ENCODE measurements around the gene NFRKB. TPM values are rescaled to one million over a fixed set of nuclear protein-coding genes. Genes with fewer than 3 reads are reported as not detected.

The NFRKB gene
- total RNA-seq, 1 experiment from 2014 or later = 27.4 TPM

GRCh38 chr11:129896062-129896461, 684 bp upstream of the NFRKB start:
- peaks cover 3 to 12% of the 10 kb centered on the region in 2 experiments; a peak in 3 of 4 replicates for H3K4me1 ChIP-seq (ENCODE audit: control insufficient read depth in 1 of 2, insufficient read depth in 2 of 2, low read length in 2 of 2)
- H3K27ac ChIP-seq (ENCODE audit: low read depth, low read length) = no peak overlapping the region
- H2AFZ ChIP-seq (ENCODE audit: low read depth, low read length, poor library complexity, severe bottlenecking) = peak overlapping the region; percentile 22
- TF ChIP-seq POLR2A (IDR thresholded peaks at IDR 0.05; ENCODE audit: borderline replicate concordance, extremely low read depth, insufficient read depth, insufficient read length) = peak; percentile 3
- no peak for TF ChIP-seq JUND (IDR thresholded peaks at IDR 0.05)
- no peak for TF ChIP-seq ZBTB33 (IDR thresholded peaks at IDR 0.05; ENCODE audit: extremely low read depth, insufficient replicate concordance, low read length)
- no peaks in the 10 kb centered on the region for H3K9me2 ChIP-seq (ENCODE audit: insufficient read depth)
- intact Hi-C loops (cut with micrococcal nuclease) = no loop called here
- H3K9ac ChIP-seq (ENCODE audit: low read length) = peak overlapping the region; percentile 77; the same call in 1 of the 2 replicates
- H3K9me3 ChIP-seq (ENCODE audit: control insufficient read depth in 1 of 2, insufficient read depth in 1 of 2, low read depth in 1 of 2, low read length in 2 of 2) = no peaks in the 10 kb centered on the region
- ChIA-PET CTCF (no interaction called here), RAD21 (ENCODE audit: low non-redundant PET in 1 of 2, low total read pairs in 2 of 2, uncharacterized antibody in 2 of 2, unreplicated experiment in 2 of 2) (no interaction called here), POLR2A (no interaction called here)
- no peaks in the 10 kb centered on the region for H3K27me3 ChIP-seq (ENCODE audit: insufficient read depth, low read length)
- H4K20me1 ChIP-seq (ENCODE audit: insufficient read depth) = no peaks in the 10 kb centered on the region
- H3K79me2 ChIP-seq (ENCODE audit: insufficient read depth, low read length) = peaks cover 38% of the 10 kb centered on the region
- H3K4me2 ChIP-seq (ENCODE audit: low read length) = peak overlapping the region; percentile 90
- peak overlapping the region; percentile 81 to 92 for H3K4me3 ChIP-seq (replicated peaks in 1 of 2; ENCODE audit: low read depth in 1 of 2, low read length in 2 of 2)
- H3K36me3 ChIP-seq (ENCODE audit: control insufficient read depth in 1 of 2, insufficient read depth in 2 of 2, low read length in 2 of 2) = peaks cover 12 to 14% of the 10 kb centered on the region in 2 experiments; a peak in 3 of 4 replicates
- ATAC-seq = no peak
- no peak for DNase-seq (ENCODE audit: low read depth, low spot score)
- no TSS peak for BruUV-seq (replicated peaks)

GRCh38 chr11:129894278-129895125, 876 bp downstream of the NFRKB start:
- CTCF ChIA-PET = interaction anchor here (0.9 kb wide), 1 partner anchor 29 kb away, joined by 3 read pairs; no protein-coding TSS in a partner anchor
- intact Hi-C loops (cut with micrococcal nuclease) = no loop called here
- BruUV-seq (replicated peaks) = no TSS peak

More at GRCh38 chr11:129894278-129895125, 876 bp downstream of the NFRKB start:
- H3K9me3 ChIP-seq (ENCODE audit: control insufficient read depth in 1 of 2, insufficient read depth in 1 of 2, low read depth in 1 of 2, low read length in 2 of 2) = no peaks in the 10 kb centered on the region
- peak overlapping the region; percentile 81 to 92 for H3K4me3 ChIP-seq (replicated peaks in 1 of 2; ENCODE audit: low read depth in 1 of 2, low read length in 2 of 2)
- peak overlapping the region; percentile 90 for H3K4me2 ChIP-seq (ENCODE audit: low read length)
- H3K27me3 ChIP-seq (ENCODE audit: insufficient read depth, low read length) = no peaks in the 10 kb centered on the region
- TF ChIP-seq ATF3 (IDR thresholded peaks at IDR 0.05) (no peak), JUND (IDR thresholded peaks at IDR 0.05) (no peak), ELF1 (IDR thresholded peaks at IDR 0.05; ENCODE audit: borderline replicate concordance, low read depth) (no peak)
- ChIA-PET POLR2A (interaction anchor here (0.8 to 1.1 kb wide), 2 partner anchors 108 to 238 kb away, joined by 3 to 4 read pairs; partner anchors contain the start of gene PRDM10), RAD21 (ENCODE audit: low non-redundant PET in 1 of 2, low total read pairs in 2 of 2, uncharacterized antibody in 2 of 2, unreplicated experiment in 2 of 2) (no interaction called here)
- peaks cover 41% of the 10 kb centered on the region for H3K79me2 ChIP-seq (ENCODE audit: insufficient read depth, low read length)
- H3K9ac ChIP-seq (ENCODE audit: low read length) = peak overlapping the region; percentile 77
- no peaks in the 10 kb centered on the region for H4K20me1 ChIP-seq (ENCODE audit: insufficient read depth)
- DNase-seq (ENCODE audit: low read depth, low spot score) (no peak), ATAC-seq (peak; percentile 5; the same call in 1 of the 2 replicates)
- no peak overlapping the region for H2AFZ ChIP-seq (ENCODE audit: low read depth, low read length, poor library complexity, severe bottlenecking)
- H3K27ac ChIP-seq (ENCODE audit: low read depth, low read length) = peak overlapping the region; percentile 53; the same call in 1 of the 2 replicates
- H3K9me2 ChIP-seq (ENCODE audit: insufficient read depth) = no peaks in the 10 kb centered on the region
- H3K36me3 ChIP-seq (ENCODE audit: control insufficient read depth in 1 of 2, insufficient read depth in 2 of 2, low read length in 2 of 2) = peaks cover 15 to 23% of the 10 kb centered on the region in 2 experiments; a peak in 3 of 4 replicates
- H3K4me1 ChIP-seq (ENCODE audit: control insufficient read depth in 1 of 2, insufficient read depth in 2 of 2, low read length in 2 of 2) = peaks cover 3 to 12% of the 10 kb centered on the region in 2 experiments; a peak in 3 of 4 replicates
